Hepatocyte (in vitro differentiated cells): ENCODE measurements around the gene RELB. TPM values are rescaled to one million over a fixed set of nuclear protein-coding genes. Genes with fewer than 3 reads are reported as not detected.

Experiments
- DNase-seq: peaks from one replicate; pipeline ENCODE4 v3.0.0-alpha.2; 2016; ENCODE audit warnings: low spot score
- H2AFZ ChIP-seq: fragments of 200-600 bp; sonication (generic); 2 replicates; pipeline ENCODE4 v1.6.0; 2016; ENCODE audit warnings: antibody characterized with exemption, mild to moderate bottlenecking
- H3K27ac ChIP-seq: fragments of 200-600 bp; sonication (generic); 2 replicates; pipeline ENCODE4 v1.5.1; 2016; ENCODE audit warnings: mild to moderate bottlenecking
- H3K27me3 ChIP-seq: fragments of 200-600 bp; sonication (generic); 2 replicates; pipeline ENCODE4 v1.6.1; 2016
- H3K36me3 ChIP-seq: fragments of 200-600 bp; sonication (generic); replicated peaks from 2 replicates; pipeline ENCODE4 v1.5.1; 2016; ENCODE audit warnings: low read depth; ENCODE audit not compliant: insufficient read depth
- H3K4me1 ChIP-seq: fragments of 200-600 bp; sonication (generic); 2 replicates; pipeline ENCODE4 v1.5.1; 2016; ENCODE audit warnings: mild to moderate bottlenecking, moderate library complexity; ENCODE audit not compliant: insufficient read depth
- H3K4me2 ChIP-seq: fragments of 200-600 bp; sonication (generic); 2 replicates; pipeline ENCODE4 v1.6.0; 2016
- H3K4me3 ChIP-seq: fragments of 200-600 bp; sonication (generic); 2 replicates; pipeline ENCODE4 v1.5.1; 2016; ENCODE audit warnings: mild to moderate bottlenecking
- H3K79me2 ChIP-seq: fragments of 200-600 bp; sonication (generic); 2 replicates; pipeline ENCODE4 v1.6.0; 2017; ENCODE audit warnings: mild to moderate bottlenecking
- H3K9me2 ChIP-seq: fragments of 200-600 bp; sonication (generic); replicated peaks from 2 replicates; pipeline ENCODE4 v1.6.0; 2017; ENCODE audit warnings: mild to moderate bottlenecking; ENCODE audit not compliant: insufficient read depth
- H3K9me3 ChIP-seq: fragments of 200-600 bp; sonication (generic); 2 replicates; pipeline ENCODE4 v1.5.1; 2016; ENCODE audit warnings: low read depth, mild to moderate bottlenecking
- H4K20me1 ChIP-seq: fragments of 200-600 bp; sonication (generic); 2 replicates; pipeline ENCODE4 v1.6.0; 2016; ENCODE audit warnings: mild to moderate bottlenecking; ENCODE audit not compliant: insufficient read depth, poor library complexity, severe bottlenecking
- CTCF ChIP-seq: fragments of 200-600 bp; sonication (generic); IDR thresholded peaks from 2 replicates; pipeline ENCODE4 v1.5.1; 2016; ENCODE audit warnings: antibody characterized with exemption, mild to moderate bottlenecking; ENCODE audit not compliant: poor library complexity
- EZH2 ChIP-seq: fragments of 200-600 bp; sonication (generic); IDR thresholded peaks from 2 replicates; pipeline ENCODE4 v1.6.1; 2016; ENCODE audit warnings: antibody characterized with exemption, mild to moderate bottlenecking, borderline replicate concordance
- EZH2phosphoT487 ChIP-seq: fragments of 200-600 bp; sonication (generic); IDR thresholded peaks from one replicate; pipeline ENCODE4 v1.6.1; 2018; ENCODE audit warnings: antibody characterized with exemption, mild to moderate bottlenecking, low read depth, moderate library complexity; ENCODE audit not compliant: unreplicated experiment, severe bottlenecking
- WGBS: methylation state at CpG from one replicate; pipeline ENCODE4 v1.1.6; 2016; ENCODE audit warnings: low lambda C conversion rate; ENCODE audit errors: missing lambda C conversion rate; 5-methylcytosine and 5-hydroxymethylcytosine counted together
- polyA plus RNA-seq: library from polyadenylated mRNA; unstranded; fragments of >200 nt; fragmentation: Nextera tagmentation; extraction: Ambion mirVana; gene quantifications from 2 replicates; pipeline ENCODE4 v1.2.1, GENCODE V29; 2016
- total RNA-seq: library from RNA; depleted of rRNA; stranded (reverse); fragments of >200 nt; gene quantifications from 2 replicates; pipeline ENCODE4 v1.2.3, GENCODE V29; 2014

RELB gene
- total and polyA plus RNA-seq, 2 experiments from 2014 or later = 6.3 to 9.1 TPM

- no peak overlapping the region for H3K4me3 ChIP-seq
- no peak for TF ChIP-seq CTCF
- no peak for TF ChIP-seq EZH2phosphoT487
- TF ChIP-seq EZH2 = no peak
Observed at GRCh38 chr19:44987148-44987675, 14.1 kb upstream of the RELB start.

DNA sequence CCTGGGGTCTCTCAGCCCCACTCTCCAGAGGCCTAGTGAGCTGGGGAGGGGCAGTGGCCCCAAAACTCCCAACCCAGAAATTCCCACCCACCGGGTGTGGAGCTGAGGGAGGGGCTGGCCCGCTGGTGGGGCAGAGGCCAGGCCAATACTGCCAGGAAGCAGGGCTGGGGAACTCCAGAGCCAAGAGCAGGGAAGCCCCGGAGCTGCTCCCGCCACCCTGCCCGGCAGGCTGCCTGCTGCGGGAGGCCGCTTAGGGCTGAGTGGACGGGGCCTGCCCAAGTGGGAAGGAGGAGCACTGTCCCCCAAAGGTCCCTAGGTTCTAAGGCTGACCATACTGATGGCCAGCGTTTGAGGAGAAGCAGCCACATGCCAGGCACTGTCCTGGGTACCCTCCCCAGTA, 13.0 kb upstream of the RELB start:
- Histone ChIP-seq H3K9me2 (no peaks in the 10 kb centered on the region), H3K27me3 (no peaks in the 10 kb centered on the region), H3K4me3 (no peak overlapping the region), H4K20me1 (no peaks in the 10 kb centered on the region), H3K9me3 (no peaks in the 10 kb centered on the region), H3K4me2 (no peak overlapping the region), H2AFZ (no peak overlapping the region), H3K79me2 (no peaks in the 10 kb centered on the region), H3K27ac (no peak overlapping the region), H3K36me3 (no peaks in the 10 kb centered on the region), H3K4me1 (no peaks in the 10 kb centered on the region)
- no peak for DNase-seq
- no peak for TF ChIP-seq CTCF
- TF ChIP-seq EZH2phosphoT487 = no peak
- TF ChIP-seq EZH2 = no peak
- 97% methylated on average over 9 of the region's 9 CpGs for WGBS

More at GRCh38 chr19:44987148-44987675, 14.1 kb upstream of the RELB start:
- no peaks in the 10 kb centered on the region for H3K79me2 ChIP-seq
- H3K4me2 ChIP-seq = no peak overlapping the region
- no peak overlapping the region for H3K27ac ChIP-seq
- no peak for DNase-seq
- no peaks in the 10 kb centered on the region for H3K9me2 ChIP-seq
- H3K4me1 ChIP-seq = no peaks in the 10 kb centered on the region
- H2AFZ ChIP-seq = no peak overlapping the region
- no peaks in the 10 kb centered on the region for H4K20me1 ChIP-seq
- 98% methylated on average over 20 of the region's 20 CpGs for WGBS
- no peaks in the 10 kb centered on the region for H3K36me3 ChIP-seq
- no peaks in the 10 kb centered on the region for H3K27me3 ChIP-seq
- no peaks in the 10 kb centered on the region for H3K9me3 ChIP-seq

GRCh38 chr19:44988896-44989556, 12.2 kb upstream of the RELB start:
- Histone ChIP-seq H3K9me3 (no peaks in the 10 kb centered on the region), H3K4me2 (no peak overlapping the region), H3K4me3 (no peak overlapping the region), H3K27me3 (no peaks in the 10 kb centered on the region), H3K27ac (no peak overlapping the region), H3K9me2 (no peaks in the 10 kb centered on the region), H3K79me2 (no peaks in the 10 kb centered on the region), H4K20me1 (no peaks in the 10 kb centered on the region), H2AFZ (no peak overlapping the region), H3K36me3 (no peaks in the 10 kb centered on the region), H3K4me1 (no peaks in the 10 kb centered on the region)
- TF ChIP-seq EZH2phosphoT487 (no peak), CTCF (peak; percentile 50), EZH2 (no peak)
- DNase-seq = peak; percentile 75
- WGBS = 87% methylated on average over 15 of the region's 15 CpGs
